Liver (tissue), 9 donors: ENCODE data around the gene STK39. TPM values are rescaled to one million over a fixed set of nuclear protein-coding genes. Genes with fewer than 3 reads are reported as not detected.

Experiments
- DNase-seq: peaks from one replicate; pipeline ENCODE4 v3.0.0-alpha.2; 2017; ENCODE audit warnings: low spot score
- H3K27ac ChIP-seq, 2 donors: one replicate each; pipeline ENCODE4 v1.7.0; 2013; ENCODE audit warnings: inconsistent platforms in 2 of 2, low read length in 2 of 2, control low read depth in 1 of 2, low read depth in 1 of 2, mild to moderate bottlenecking in 1 of 2
- H3K27me3 ChIP-seq, 4 donors: one replicate each; pipeline versions ENCODE4 v1.6.1 to v1.7.0; 2013; ENCODE audit warnings: low read length in 3 of 4, inconsistent platforms in 1 of 4, mild to moderate bottlenecking in 1 of 4, moderate library complexity in 1 of 4; ENCODE audit not compliant: control insufficient read depth in 4 of 4, insufficient read depth in 4 of 4
- H3K36me3 ChIP-seq, 4 donors: one replicate each; pipeline versions ENCODE4 v1.6.1 to v1.7.0; 2013; ENCODE audit warnings: low read length in 3 of 4, mild to moderate bottlenecking in 3 of 4, low read depth in 1 of 4, moderate library complexity in 1 of 4; ENCODE audit not compliant: control insufficient read depth in 4 of 4, insufficient read depth in 3 of 4
- H3K4me1 ChIP-seq, 4 donors: one replicate each; pipeline versions ENCODE4 v1.6.1 to v1.7.0; 2013; ENCODE audit warnings: low read length in 3 of 4, mild to moderate bottlenecking in 3 of 4, moderate library complexity in 1 of 4; ENCODE audit not compliant: control insufficient read depth in 4 of 4, insufficient read depth in 4 of 4
- H3K4me3 ChIP-seq, 3 donors: one replicate each; pipeline versions ENCODE4 v1.6.1 to v1.7.0; 2013; ENCODE audit warnings: low read length in 3 of 3, control low read depth in 1 of 3, low read depth in 1 of 3, mild to moderate bottlenecking in 1 of 3
- H3K9ac ChIP-seq, 2 donors: one replicate each; pipeline ENCODE4 v1.7.0; 2013; ENCODE audit warnings: low read length in 2 of 2, mild to moderate bottlenecking in 2 of 2, moderate library complexity in 2 of 2, control low read depth in 1 of 2, low read depth in 1 of 2
- H3K9me3 ChIP-seq, 4 donors: one replicate each; pipeline versions ENCODE4 v1.6.1 to v1.7.0; 2013; ENCODE audit warnings: low read length in 3 of 4; ENCODE audit not compliant: control insufficient read depth in 4 of 4
- GABPA ChIP-seq, 2 donors: IDR thresholded peaks in 1 of 2; conservative IDR thresholded peaks in 1 of 2; 2 replicates each; pipeline ENCODE4 v1.6.1; 2016; ENCODE audit warnings: antibody characterized with exemption in 2 of 2, mild to moderate bottlenecking in 1 of 2, moderate library complexity in 1 of 2
- MAX ChIP-seq: IDR thresholded peaks from 2 replicates; pipeline ENCODE4 v1.6.1; 2016; ENCODE audit warnings: antibody characterized with exemption
- RAD21 ChIP-seq, 2 donors: IDR thresholded peaks; 2 replicates each; pipeline ENCODE4 v1.6.1; 2016; ENCODE audit warnings: antibody characterized with exemption in 2 of 2, mild to moderate bottlenecking in 2 of 2
- SP1 ChIP-seq: IDR thresholded peaks from 2 replicates; pipeline ENCODE4 v1.6.1; 2018; ENCODE audit warnings: antibody characterized with exemption, mild to moderate bottlenecking
- WGBS: extraction: QIAGEN DNeasy Blood & Tissue Kit; methylation state at CpG from one replicate; pipeline ENCODE4 v1.1.7; 2013; 5-methylcytosine and 5-hydroxymethylcytosine counted together
- polyA plus RNA-seq, 2 donors: library from polyadenylated mRNA; stranded (reverse) in 1 of 2; unstranded in 1 of 2; fragments of 200-250 nt in 1 of 2; fragments of >200 nt in 1 of 2; fragmentation: Nextera tagmentation in 1 of 2; extraction: Ambion mirVana in 1 of 2; gene quantifications; one replicate each; pipeline versions ENCODE4 v1.2.1 to v1.2.3, GENCODE V29; 2013 to 2015
- total RNA-seq, 2 donors: library from RNA; depleted of rRNA; stranded (reverse); fragments of >200 nt; gene quantifications; one replicate each; pipeline ENCODE4 v1.2.3, GENCODE V29; 2014
- TF ChIP-seq, protein P1 (sequence below): fragments of 150-350 bp; IDR thresholded peaks from 2 replicates; pipeline ENCODE4 v1.5.1; 2017; ENCODE audit warnings: improper control_type of control experiment, low read depth, low read length; ENCODE audit not compliant: missing input control
- TF ChIP-seq, protein P2 (sequence below): IDR thresholded peaks from 2 replicates; pipeline ENCODE4 v1.6.1; 2016; ENCODE audit warnings: antibody characterized with exemption
- donor health status: healthy.
- donor health status: healthy.
- donor health status: healthy.
- donor health status: healthy.
- donor health status: healthy.

Gene STK39
- total and polyA plus RNA-seq, 4 donors = 0.29 to 1.8 (median 0.73) TPM

DNA sequence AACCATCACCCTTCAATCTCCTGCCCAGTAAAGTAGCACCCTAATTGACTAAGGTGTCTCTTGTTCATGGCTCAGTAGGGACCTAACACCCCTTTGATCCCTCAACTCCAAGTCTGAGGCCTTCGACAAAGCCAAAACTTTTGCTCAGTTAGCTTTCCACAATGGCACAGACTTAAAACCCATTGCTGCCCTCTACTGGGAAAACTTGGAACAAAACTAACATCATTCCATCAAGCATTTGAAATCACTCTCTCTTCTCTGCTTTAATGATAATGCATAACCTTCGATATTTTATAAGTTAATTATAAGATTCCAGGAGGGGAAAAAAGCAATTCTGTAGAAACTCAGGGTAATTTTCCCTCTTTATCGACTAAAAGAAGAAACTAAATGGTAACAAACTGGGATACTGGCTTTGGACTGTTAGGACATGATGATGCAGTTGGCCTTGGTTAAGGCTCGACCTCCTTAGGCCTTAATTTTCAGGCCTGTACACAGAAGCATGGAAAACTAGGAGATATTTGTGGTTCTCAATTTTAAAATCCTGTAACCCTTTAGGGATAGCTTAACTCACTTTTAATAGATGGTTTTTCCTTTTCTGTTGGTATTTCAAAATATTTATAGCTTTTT is 127.8 kb downstream of the STK39 start:
- H3K27ac ChIP-seq = no peak overlapping the region
- H3K9ac ChIP-seq = no peak overlapping the region
- H3K27me3 ChIP-seq = no peaks in the 10 kb centered on the region
- H3K36me3 ChIP-seq = no peaks in the 10 kb centered on the region
- 40% methylated on average over 4 of the region's 4 CpGs for WGBS
- TF ChIP-seq RAD21 (IDR thresholded peaks at IDR 0.05) (peak; percentile 75 to 84), GABPA (IDR thresholded peaks at IDR 0.05 in 1 of 2, conservative IDR thresholded peaks at IDR 0.05 in 1 of 2) (no peak)
- TF ChIP-seq, protein P1, sequence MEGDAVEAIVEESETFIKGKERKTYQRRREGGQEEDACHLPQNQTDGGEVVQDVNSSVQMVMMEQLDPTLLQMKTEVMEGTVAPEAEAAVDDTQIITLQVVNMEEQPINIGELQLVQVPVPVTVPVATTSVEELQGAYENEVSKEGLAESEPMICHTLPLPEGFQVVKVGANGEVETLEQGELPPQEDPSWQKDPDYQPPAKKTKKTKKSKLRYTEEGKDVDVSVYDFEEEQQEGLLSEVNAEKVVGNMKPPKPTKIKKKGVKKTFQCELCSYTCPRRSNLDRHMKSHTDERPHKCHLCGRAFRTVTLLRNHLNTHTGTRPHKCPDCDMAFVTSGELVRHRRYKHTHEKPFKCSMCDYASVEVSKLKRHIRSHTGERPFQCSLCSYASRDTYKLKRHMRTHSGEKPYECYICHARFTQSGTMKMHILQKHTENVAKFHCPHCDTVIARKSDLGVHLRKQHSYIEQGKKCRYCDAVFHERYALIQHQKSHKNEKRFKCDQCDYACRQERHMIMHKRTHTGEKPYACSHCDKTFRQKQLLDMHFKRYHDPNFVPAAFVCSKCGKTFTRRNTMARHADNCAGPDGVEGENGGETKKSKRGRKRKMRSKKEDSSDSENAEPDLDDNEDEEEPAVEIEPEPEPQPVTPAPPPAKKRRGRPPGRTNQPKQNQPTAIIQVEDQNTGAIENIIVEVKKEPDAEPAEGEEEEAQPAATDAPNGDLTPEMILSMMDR = peak; percentile 49
- H3K4me1 ChIP-seq = no peaks in the 10 kb centered on the region
- no peak overlapping the region for H3K4me3 ChIP-seq
- no peaks in the 10 kb centered on the region for H3K9me3 ChIP-seq
- no peak for DNase-seq

GRCh38 chr2:168118733-168119514 is 128.5 kb downstream of the STK39 start:
- H3K27ac ChIP-seq = no peak overlapping the region
- no peak overlapping the region for H3K9ac ChIP-seq
- no peaks in the 10 kb centered on the region for H3K9me3 ChIP-seq
- H3K4me3 ChIP-seq = no peak overlapping the region
- TF ChIP-seq, protein P2, sequence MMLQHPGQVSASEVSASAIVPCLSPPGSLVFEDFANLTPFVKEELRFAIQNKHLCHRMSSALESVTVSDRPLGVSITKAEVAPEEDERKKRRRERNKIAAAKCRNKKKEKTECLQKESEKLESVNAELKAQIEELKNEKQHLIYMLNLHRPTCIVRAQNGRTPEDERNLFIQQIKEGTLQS = no peak
- TF ChIP-seq, protein P1 = peak; percentile 67
- TF ChIP-seq RAD21 (IDR thresholded peaks at IDR 0.05) (peak; percentile 86 to 87), SP1 (no peak)
- H3K27me3 ChIP-seq = no peaks in the 10 kb centered on the region
- H3K4me1 ChIP-seq = no peaks in the 10 kb centered on the region
- WGBS = 54% methylated on average over 10 of the region's 10 CpGs
- H3K36me3 ChIP-seq = no peaks in the 10 kb centered on the region
- DNase-seq = no peak

DNA sequence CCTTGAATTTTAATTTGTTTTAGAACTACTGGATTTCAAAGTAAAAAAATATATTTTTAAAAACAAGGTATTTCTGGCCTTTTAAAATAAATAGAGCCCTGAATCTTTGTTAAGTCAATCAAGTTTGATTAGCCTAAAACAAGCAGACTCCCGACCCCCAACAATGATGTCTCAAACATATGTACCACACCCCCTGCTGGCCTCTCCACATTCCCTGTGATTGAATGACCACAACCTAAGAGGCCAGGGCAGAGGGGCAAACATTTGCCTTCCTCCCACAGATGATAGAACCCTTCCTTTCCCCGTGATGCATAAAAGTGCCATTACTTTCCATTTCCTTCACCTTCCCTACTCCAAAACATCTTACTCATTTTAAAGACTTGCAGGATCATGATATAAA is 130.9 kb downstream of the STK39 start:
- Histone ChIP-seq H3K4me1 (no peaks in the 10 kb centered on the region), H3K27me3 (no peaks in the 10 kb centered on the region), H3K36me3 (no peaks in the 10 kb centered on the region), H3K9ac (no peak overlapping the region), H3K9me3 (no peaks in the 10 kb centered on the region), H3K4me3 (no peak overlapping the region), H3K27ac (no peak overlapping the region)
- WGBS = 66% methylated on average over 2 of the region's 2 CpGs
- TF ChIP-seq RAD21 (IDR thresholded peaks at IDR 0.05) = peak in 1 of 2 donors; percentile 6
- TF ChIP-seq MAX = no peak
- DNase-seq = no peak
